ENCODE data around the gene WBP1L. TPM values are rescaled to one million over a fixed set of nuclear protein-coding genes. Genes with fewer than 3 reads are reported as not detected.
"Not testable (repeated sequence)": the region's sequence is repeated elsewhere in the genome, so short reads cannot be mapped to it uniquely, and the experiment has no call there.

WBP1L gene
- total RNA-seq, 1 donor from 2014 or later = 57.7 TPM

- no peak for DNase-seq (ENCODE audit: low read depth)
Measured at GRCh38 chr10:102804382-102805055, 60.8 kb downstream of the WBP1L start.

- DNase-seq (ENCODE audit: low read depth) = no peak
Measured at GRCh38 chr10:102808380-102808779, 64.6 kb downstream of the WBP1L start.

- no peak for DNase-seq (ENCODE audit: low read depth)
Measured at GRCh38 chr10:102811346-102811745, 67.6 kb downstream of the WBP1L start.

- DNase-seq (ENCODE audit: low read depth) = peak; percentile 56
Measured at GRCh38 chr10:102812231-102812876, 68.6 kb downstream of the WBP1L start.

GRCh38 chr10:102813017-102813541 lies 69.3 kb downstream of the WBP1L start:
- no peak for DNase-seq (ENCODE audit: low read depth)

GRCh38 chr10:102813734-102814452 lies 70.1 kb downstream of the WBP1L start:
- DNase-seq (ENCODE audit: low read depth) = no peak

- DNase-seq (ENCODE audit: low read depth) = no peak
Measured at GRCh38 chr10:102814453-102814871, 70.7 kb downstream of the WBP1L start.

GRCh38 chr10:102814873-102815661 lies 71.3 kb downstream of the WBP1L start:
- peak; percentile 76 for DNase-seq (ENCODE audit: low read depth)

GRCh38 chr10:102815790-102816549 lies 72.2 kb downstream of the WBP1L start:
- DNase-seq (ENCODE audit: low read depth) = peak; percentile 87

GRCh38 chr10:102817175-102817574 lies 73.4 kb downstream of the WBP1L start:
- no peak for DNase-seq (ENCODE audit: low read depth)

GRCh38 chr10:102819054-102819453 lies 75.3 kb downstream of the WBP1L start:
- DNase-seq (ENCODE audit: low read depth) = no peak

GRCh38 chr10:102820008-102820407 lies 76.3 kb downstream of the WBP1L start:
- not testable (repeated sequence) for DNase-seq (ENCODE audit: low read depth)

- no peak for DNase-seq (ENCODE audit: low read depth)
Measured at GRCh38 chr10:102822222-102822621, 78.5 kb downstream of the WBP1L start.

- DNase-seq (ENCODE audit: low read depth) = no peak
Measured at GRCh38 chr10:102824664-102825063, 80.9 kb downstream of the WBP1L start.

GRCh38 chr10:102826148-102826796 lies 82.5 kb downstream of the WBP1L start:
- no peak for DNase-seq (ENCODE audit: low read depth)

- no peak for DNase-seq (ENCODE audit: low read depth)
Measured at GRCh38 chr10:102827597-102827975, 83.8 kb downstream of the WBP1L start.

- no peak for DNase-seq (ENCODE audit: low read depth)
Measured at GRCh38 chr10:102831322-102832071, 87.7 kb downstream of the WBP1L start.

- DNase-seq (ENCODE audit: low read depth) = no peak
Measured at GRCh38 chr10:102832248-102832647, 88.5 kb downstream of the WBP1L start.

- DNase-seq (ENCODE audit: low read depth) = peak; percentile 49
Measured at GRCh38 chr10:102832987-102833386, 89.2 kb downstream of the WBP1L start.

All from myocyte (in vitro differentiated cells).